Osteocyte (in vitro differentiated cells): ENCODE data around the gene HOXB3. TPM values are rescaled to one million over a fixed set of nuclear protein-coding genes. Genes with fewer than 3 reads are reported as not detected.

ENCODE experiments used
- DNase-seq: peaks from one replicate; pipeline ENCODE4 v3.0.0; 2021; ENCODE audit warnings: mixed read lengths; ENCODE audit not compliant: unreplicated experiment; ENCODE audit errors: extremely low spot score
- H3K27ac Mint-ChIP-seq: one replicate; pipeline ENCODE4 v1.8.0; 2021; ENCODE audit warnings: mild to moderate bottlenecking, mixed read lengths; ENCODE audit not compliant: unreplicated experiment
- H3K27me3 Mint-ChIP-seq: one replicate; pipeline ENCODE4 v1.8.0; 2021; ENCODE audit warnings: mixed read lengths; ENCODE audit not compliant: unreplicated experiment
- H3K36me3 Mint-ChIP-seq: one replicate; pipeline ENCODE4 v1.8.0; 2021; ENCODE audit warnings: mixed read lengths; ENCODE audit not compliant: unreplicated experiment
- H3K4me1 Mint-ChIP-seq: one replicate; pipeline ENCODE4 v1.8.0; 2021; ENCODE audit warnings: mixed read lengths; ENCODE audit not compliant: unreplicated experiment
- H3K4me3 Mint-ChIP-seq: one replicate; pipeline ENCODE4 v1.8.0; 2021; ENCODE audit warnings: mild to moderate bottlenecking, moderate library complexity, mixed read lengths; ENCODE audit not compliant: unreplicated experiment
- H3K9me3 Mint-ChIP-seq: one replicate; pipeline ENCODE4 v1.8.0; 2021; ENCODE audit warnings: mixed read lengths; ENCODE audit not compliant: unreplicated experiment
- CTCF ChIP-seq: fragments of 200-600 bp; sonication (generic); IDR thresholded peaks from 2 replicates; pipeline ENCODE4 v1.5.0; 2021; ENCODE audit warnings: antibody characterized with exemption, mild to moderate bottlenecking, moderate library complexity
- total RNA-seq: library from RNA; stranded (reverse); gene quantifications from 2 replicates; pipeline ENCODE4 v1.2.1, GENCODE V29; 2021

The HOXB3 gene
- total RNA-seq, 1 donor from 2014 or later: 0.46 TPM

- DNase-seq: no peak
- Mint-ChIP-seq H3K4me1 (peaks cover 3% of the 10 kb centered on the region), H3K36me3 (no peaks in the 10 kb centered on the region), H3K4me3 (no peak overlapping the region), H3K27me3 (peaks cover 85% of the 10 kb centered on the region), H3K9me3 (no peaks in the 10 kb centered on the region), H3K27ac (no peak overlapping the region)
- TF ChIP-seq CTCF: no peak
Observed at GRCh38 chr17:48552466-48553189, 37.4 kb downstream of the HOXB3 start.

- no peak for DNase-seq
- H3K27me3 Mint-ChIP-seq: peaks cover 85% of the 10 kb centered on the region
- peaks cover 3% of the 10 kb centered on the region for H3K4me1 Mint-ChIP-seq
- no peak overlapping the region for H3K27ac Mint-ChIP-seq
- no peak for TF ChIP-seq CTCF
- no peaks in the 10 kb centered on the region for H3K36me3 Mint-ChIP-seq
- no peaks in the 10 kb centered on the region for H3K9me3 Mint-ChIP-seq
- no peak overlapping the region for H3K4me3 Mint-ChIP-seq
Observed at GRCh38 chr17:48551596-48552465, 38.2 kb downstream of the HOXB3 start.

- no peaks in the 10 kb centered on the region for H3K36me3 Mint-ChIP-seq
- no peak overlapping the region for H3K4me3 Mint-ChIP-seq
- H3K27ac Mint-ChIP-seq: no peak overlapping the region
- peaks cover 3% of the 10 kb centered on the region for H3K4me1 Mint-ChIP-seq
- no peak for DNase-seq
- TF ChIP-seq CTCF: no peak
- H3K9me3 Mint-ChIP-seq: no peaks in the 10 kb centered on the region
- H3K27me3 Mint-ChIP-seq: peaks cover 85% of the 10 kb centered on the region
Observed at GRCh38 chr17:48551214-48551555, 38.9 kb downstream of the HOXB3 start.

GRCh38 chr17:48550502-48551213 is 39.4 kb downstream of the HOXB3 start:
- no peak for DNase-seq
- Mint-ChIP-seq H3K9me3 (no peaks in the 10 kb centered on the region), H3K27ac (no peak overlapping the region), H3K4me3 (no peak overlapping the region), H3K36me3 (no peaks in the 10 kb centered on the region), H3K4me1 (peaks cover 3% of the 10 kb centered on the region), H3K27me3 (peaks cover 85% of the 10 kb centered on the region)
- no peak for TF ChIP-seq CTCF
